Stimulated activated CD8-positive, alpha-beta memory T cell treated with anti-CD3 and anti-CD28 coated beads, Interleukin-4, amount 100 ng/mL, for 1 hour (primary cell): ENCODE results near the gene ZNF750.

Source experiments
- DNase-seq, 2 donors: peaks; one replicate each; pipeline ENCODE4 v3.0.0-alpha.2; 2020; ENCODE audit warnings: low read depth in 2 of 2, low spot score in 1 of 2

The ZNF750 gene

DNA sequence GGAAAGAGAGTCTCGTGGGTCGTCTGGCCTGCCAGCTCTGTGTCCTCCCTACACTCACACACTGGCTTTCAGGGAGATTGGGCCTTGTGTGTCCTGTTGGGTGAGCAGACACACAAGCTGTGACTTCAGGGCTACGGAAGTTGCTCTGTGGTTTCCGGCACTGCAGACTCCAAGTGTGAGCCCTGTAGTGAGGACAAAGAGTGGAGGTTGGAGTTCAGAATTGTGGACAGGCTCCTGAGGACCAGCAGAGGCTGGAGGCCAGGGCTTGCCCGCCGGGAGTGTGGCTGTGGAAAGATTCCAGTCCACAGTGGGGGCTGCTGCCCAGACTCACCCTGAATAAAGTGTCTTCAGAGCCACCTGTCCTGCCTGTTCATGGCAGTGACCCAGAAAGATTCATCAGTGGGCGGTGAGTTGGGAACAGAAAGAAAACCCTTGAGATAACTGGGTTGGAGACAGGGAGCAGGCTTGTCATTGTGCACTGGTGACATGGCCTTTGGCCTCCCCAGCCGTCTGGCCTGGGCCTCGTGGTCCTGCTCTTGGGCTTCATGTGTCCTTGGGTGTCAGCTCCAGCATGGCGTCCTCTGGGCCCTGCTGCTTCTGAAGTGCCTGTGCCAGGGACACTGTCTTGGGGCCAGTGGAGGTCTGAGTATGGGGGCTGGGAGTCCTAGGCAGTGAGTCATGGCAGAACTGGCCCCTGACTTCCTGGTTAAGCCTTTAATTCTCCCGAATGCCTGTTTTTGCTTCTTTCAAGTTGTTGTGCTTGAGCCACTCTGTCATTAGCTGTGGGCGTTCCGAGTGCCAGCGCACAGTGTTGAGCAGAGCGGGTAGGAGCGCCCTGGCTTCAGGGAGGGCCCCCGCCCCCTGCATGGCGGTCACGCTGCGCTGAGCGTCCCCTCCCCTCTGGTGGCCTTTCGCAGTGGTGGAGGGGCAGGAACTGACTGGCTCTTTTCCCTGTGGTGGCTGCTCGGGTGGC, 19.9 kb upstream of the ZNF750 start:
- DNase-seq: no peak

DNA sequence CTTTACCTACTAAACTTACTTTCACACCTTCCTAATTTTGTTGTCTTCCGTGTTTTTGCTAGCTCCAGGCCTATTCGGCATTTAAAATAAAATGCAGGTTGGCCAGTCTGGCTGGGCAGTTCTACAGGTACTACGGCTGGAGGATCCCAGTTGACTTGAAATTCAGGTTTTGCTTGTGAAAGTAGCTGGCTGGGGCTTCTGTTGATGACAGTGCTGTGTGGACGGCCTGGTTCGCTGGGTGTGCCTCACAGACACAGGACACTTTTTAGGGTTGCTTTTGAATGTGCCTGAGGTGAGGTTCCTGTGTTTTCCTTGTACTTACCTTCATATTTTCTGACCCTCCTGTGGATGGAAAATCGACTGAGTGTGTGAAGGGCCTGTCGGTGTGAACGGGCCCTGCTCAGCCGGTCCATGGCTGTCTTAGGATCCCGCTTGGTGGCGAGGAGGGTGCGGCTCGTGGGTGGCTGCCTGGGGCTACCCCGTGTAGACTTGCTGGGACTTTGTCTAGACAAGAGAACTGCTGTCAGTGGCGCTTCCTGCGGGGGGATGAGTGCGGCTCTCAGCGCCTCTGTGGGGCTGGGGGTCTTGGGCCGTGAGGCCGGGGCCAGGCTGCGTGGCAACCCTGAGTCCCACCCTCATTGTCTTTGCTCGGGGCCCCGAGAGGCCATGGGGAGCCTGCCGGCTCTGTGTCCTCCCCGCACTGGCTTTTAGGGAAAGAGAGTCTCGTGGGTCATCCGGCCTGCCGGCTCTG, 18.7 kb upstream of the ZNF750 start:
- no peak for DNase-seq

DNA sequence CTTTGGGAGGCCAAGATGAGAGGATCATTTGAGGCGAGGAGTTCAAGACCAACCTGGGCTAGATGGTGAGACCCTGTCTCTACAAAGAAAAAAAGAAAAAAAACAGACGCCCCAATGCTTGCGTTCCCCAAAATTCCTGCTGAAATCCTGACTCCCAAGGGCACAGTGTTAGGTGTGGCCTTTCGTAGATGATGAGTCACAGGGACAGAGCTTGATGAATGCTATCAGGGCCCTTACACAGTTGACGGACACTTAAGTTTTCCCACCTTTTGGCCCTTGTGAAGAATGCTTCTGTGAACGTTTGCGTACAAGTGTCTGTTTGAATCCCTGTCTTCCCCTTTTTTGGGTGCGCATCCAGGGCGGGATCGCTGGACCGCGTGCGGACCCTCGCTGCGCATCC, 16.5 kb upstream of the ZNF750 start:
- DNase-seq: no peak

DNA sequence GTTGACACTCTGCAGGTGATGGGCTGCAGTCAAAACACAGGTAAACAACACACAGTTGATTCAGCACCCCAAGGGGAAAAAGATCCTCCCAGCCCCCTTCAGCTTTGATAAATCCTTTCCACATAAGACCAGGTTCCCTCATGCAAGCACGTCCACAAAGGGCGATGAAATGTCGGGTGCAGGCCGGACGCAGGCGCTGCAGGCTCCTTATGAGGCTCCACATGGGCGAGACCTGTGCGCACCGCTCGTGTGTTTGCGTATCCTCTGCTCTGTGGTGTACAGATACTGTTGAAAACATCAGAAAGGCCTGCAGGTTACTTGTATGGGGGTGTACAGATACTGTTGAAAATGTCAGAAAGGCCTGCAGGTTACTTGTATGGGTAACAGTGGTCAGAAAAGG, 14.4 kb upstream of the ZNF750 start:
- DNase-seq: no peak

DNA sequence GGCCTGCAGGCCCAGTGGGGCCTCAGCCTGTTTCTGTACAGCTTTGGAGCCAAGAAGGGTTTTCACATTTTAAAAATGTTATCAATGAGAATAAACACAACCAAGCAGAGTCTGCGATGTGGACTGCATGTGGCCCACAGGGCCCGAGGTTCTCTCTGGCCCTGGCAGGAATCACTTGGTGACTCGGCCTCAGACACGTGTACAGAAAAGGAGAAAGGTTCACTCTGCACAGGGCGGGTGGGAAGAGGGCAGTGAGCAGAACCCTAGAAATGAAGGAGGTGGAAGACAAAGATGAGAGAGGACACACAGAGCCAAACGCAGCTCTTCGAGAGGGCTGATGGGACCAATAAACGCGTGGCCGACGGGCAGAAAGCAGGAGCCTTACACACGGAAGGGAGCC, 11.6 kb upstream of the ZNF750 start:
- no peak for DNase-seq

DNA sequence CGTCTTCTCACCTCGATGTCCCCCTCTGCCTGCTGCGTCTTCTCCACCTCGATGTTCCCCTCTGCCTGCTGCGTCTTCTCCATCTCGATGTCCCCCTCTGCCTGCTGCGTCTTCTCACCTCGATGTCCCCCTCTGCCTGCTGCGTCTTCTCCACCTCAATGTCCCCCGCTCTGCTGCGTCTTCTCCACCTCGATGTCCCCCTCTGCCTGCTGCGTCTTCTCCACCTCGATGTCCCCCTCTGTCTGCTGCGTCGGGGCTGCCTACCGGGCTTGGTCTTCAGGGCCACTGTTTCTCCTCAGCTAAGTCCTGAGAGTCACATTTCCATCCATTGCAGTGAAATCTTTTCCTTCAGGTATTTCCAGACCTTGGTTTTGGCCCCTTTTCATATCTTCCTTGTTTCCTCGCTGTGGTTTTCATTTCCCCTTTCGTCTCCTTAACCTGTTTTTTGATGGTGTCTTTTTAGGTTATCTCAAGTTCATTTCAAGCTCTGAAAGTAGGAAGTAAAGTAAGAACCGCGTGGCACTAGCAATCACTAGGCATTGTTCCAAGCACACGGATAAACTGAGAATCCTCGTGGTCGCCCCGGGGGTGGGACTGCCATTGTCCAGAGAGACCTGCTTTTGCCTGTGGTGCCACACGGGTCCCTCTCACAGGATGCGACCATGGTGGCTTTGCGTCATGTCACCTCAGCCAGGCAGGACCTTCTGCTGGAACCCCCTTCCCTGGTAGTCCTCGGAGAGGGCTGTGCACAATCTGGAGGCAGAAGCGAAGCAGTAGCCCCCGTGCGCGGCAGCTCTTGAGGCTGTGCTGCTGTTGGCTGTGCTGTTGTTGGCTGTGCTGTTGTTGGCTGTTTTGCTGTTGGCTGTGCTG, 9.5 kb upstream of the ZNF750 start:
- no peak for DNase-seq

DNA sequence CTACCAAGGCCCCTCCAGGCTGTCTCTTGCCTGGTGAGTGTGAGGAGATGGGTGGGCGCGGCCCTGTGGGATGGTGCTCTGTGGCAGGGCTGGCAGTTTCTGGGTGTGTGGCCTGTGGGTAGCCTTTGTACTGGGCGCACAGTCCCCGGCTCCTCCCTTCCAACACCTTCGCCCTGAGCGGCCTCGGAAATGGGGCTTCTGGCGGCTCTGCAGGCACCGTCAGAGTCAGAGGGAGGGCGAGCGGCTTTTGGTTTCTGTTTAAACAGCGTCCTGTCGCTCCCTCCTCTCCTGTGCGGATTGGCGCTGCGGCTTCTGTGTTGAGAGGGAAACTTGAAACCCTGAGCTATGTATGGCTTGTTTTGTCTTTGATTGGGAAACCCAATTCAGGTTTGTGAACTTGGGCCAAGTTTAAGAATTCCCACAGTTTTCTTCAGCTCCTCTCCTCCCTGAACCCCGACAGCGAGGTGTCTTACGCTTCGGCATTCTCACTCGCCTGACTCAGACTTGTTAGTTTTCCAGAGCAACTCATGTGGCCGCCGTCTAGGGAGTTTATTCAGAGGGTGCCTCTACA, 8.3 kb upstream of the ZNF750 start:
- no peak for DNase-seq

DNA sequence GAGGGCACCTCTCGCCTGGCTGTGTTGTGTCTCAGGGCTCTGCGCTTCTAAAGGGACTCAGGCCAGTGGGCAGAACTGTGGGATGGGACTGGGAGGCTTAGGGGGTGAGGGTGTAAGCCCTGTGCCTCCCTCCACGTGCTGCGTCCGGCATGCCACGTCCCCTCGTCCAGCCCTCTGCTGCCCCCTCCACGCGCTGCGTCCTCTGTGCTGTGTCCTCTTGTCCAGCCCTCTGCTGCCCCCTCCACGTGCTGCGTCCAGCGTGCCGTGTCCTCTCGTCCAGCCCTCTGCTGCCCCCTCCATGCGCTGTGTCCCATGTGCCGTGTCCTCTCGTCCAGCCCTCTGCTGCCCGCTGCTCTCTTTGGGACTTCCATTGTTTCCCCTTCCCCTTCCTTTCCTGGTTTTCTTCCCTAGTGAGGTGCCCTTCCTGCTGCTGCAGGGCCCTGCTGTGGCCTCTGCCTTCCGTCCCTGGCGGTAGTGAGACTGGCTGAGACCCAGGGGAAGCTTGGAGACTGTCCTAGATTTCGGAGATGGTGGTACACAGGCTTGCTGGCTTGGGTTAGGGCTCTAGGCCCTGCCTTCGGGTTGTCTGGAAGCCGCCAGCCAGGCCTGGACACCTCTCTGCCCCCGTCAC, 6.4 kb upstream of the ZNF750 start:
- DNase-seq: no peak

DNA sequence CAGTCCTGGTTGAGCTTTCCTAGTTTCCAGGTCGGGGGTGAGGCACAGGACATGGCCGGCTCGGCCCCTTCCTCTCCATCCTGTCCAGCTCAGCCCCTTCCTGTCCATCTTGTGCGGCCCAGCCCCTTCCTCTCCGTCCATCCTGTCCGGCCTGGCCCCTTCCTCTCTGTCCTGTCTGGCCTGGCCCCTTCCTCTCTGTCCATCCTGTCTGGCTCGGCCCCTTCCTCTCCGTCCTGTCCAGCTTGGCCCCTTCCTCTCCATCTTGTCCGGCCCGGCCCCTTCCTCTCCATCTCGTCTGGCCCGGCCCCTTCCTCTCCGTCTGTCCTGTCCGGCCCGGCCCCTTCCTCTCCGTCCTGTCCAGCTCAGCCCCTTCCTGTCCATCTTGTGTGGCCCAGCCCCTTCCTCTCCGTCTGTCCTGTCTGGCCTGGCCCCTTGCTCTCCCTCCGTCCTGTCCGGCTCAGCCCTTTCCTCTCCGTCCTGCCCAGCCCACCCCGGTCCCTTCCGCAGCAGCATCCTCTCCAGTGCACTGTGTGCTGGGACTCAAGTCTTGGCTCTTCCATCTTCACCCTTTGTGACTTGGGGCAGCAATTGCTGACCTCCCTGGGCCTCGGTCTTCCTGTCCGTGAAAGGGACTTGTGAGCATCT, 5.5 kb upstream of the ZNF750 start:
- DNase-seq: no peak

DNA sequence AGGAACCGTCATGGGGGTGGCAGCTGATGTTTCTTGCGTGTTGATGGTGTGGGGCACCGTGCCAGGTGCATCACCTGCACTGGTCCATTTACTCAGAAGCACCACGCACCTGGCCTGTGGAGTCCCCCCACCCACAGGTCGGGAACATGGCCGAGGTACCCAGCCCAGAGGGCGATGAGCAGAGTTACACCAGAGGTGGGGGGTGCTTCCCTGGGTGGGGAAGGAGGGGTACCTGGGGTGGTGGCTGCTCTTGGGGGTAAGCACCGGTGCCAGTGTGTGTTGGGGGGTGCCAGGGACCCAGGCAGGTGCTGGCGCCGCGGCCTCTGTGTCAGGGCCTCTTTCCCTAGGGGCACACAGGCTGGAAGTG, 5.0 kb upstream of the ZNF750 start:
- DNase-seq: no peak

DNA sequence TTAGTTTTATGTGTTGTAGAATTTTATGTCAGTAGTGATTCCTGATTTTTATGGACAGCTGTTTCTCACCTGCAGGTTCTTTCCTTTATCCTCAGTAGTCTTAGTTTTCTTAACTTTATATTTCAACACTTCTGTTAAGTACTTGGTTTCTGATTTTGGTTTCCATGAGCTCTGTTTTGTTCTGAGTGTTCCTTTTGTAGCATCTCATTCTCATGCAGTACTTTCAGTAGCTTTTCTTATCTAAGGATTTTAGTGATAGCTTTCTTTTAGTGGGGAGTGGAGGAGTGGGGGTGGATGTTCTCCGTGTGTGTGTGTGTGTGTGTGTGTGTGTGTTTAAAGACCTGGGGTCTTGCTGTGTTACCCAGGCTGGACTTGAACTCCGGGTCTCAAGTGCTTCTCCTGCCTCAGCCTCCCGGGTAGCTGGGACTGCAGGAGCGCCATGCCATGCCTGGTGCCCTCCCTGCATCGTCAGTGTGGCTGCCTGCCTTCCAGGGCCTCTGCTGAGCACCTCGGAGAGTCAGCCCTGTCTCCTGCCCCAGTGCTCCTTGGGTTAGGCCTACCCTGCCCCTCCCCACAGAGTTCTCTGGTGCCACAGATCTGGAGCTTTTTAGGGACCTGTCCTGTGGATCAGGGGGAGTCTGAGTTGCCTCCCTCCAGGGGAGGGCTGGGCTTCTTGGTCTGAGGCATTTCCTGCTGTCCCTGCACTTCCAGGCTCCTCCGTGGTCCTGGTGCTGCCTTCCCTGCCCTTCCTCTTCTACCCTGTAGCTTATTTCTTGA, 4.3 kb upstream of the ZNF750 start:
- DNase-seq: no peak

DNA sequence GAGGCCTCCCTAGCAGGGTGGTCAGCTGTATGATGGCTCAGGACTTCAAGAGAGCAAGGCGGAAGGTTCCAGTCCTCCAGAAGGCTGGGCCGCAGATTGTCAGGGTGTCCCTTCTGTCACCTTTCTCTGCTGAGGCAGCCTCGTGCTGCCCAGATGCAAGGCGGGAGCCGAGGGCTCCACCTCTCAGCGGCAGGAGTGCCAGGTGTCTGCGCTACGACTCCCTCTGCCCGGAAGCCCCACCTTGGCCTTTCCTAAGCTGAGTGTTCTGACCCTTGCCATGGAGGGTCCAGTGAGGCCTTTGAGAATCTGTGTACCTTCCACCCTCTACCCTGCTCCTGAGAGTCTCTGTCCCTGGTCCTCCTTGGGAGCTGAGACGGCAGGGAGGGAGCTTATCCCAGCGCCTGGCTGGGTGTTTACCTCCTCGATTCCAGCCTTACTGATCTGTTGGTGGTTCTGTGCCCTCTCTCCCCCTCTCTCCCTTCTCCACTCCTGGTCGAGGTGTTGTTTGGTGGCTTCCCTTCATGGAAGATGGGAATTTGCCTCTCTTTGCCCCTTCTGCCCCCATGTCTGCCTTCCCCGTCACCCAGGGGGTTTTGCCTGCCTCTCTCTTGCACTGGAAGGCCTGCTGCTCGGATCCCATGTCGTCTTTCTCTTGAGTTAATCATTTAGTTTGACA, 2.2 kb upstream of the ZNF750 start:
- no peak for DNase-seq

DNA sequence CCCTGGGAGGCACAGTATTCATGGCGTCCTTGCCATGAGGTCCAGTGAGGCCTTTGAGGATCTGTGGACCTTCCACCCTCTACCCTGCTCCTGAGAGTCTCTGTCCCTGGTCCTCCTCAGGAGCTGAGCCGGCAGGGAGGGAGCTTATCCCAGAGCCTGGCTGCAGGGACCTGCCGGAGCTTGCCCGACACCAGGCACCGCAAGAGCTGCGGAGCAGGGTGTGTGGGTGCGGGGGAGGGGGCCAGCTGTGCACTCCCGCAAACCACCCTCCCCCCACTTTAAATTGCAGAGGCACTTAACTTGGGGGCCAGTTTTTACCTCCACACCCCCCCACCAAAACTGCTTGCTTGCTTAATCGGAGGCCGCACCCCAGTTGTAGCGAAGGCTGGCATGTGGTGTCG, 609 bp upstream of the ZNF750 start:
- no peak for DNase-seq

DNA sequence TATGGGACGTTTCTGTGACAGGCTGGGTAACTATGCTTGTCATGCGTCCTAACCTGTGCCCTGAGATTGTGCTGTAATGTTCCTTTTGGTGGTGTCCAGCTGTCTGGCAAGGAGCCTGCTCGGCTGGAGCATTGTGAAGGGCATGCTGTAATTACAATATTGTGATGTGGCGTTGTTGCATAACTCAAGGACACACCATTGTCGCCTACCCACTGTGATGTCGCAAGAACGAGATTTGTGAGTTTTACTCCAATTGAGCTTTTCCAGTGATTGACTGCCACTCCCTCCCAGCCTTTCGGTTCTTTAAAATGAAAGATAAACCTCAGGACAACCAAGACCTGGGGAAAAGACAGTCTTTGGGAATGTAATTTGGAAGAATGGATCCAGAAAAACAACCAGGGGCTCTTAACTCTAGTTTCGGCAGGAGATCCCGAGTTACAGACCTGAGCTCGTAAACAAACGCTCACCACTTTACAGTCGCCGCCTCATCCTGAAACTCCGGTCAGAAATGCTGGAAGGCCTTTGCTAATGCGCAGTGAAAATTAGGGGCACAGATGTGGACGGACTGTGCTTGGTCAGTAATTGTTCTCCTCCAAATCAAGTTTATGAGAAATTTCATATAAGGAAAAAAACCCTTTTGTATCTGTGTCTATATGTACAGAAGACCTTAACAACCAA, 1.3 kb downstream of the ZNF750 start:
- DNase-seq: no peak

DNA sequence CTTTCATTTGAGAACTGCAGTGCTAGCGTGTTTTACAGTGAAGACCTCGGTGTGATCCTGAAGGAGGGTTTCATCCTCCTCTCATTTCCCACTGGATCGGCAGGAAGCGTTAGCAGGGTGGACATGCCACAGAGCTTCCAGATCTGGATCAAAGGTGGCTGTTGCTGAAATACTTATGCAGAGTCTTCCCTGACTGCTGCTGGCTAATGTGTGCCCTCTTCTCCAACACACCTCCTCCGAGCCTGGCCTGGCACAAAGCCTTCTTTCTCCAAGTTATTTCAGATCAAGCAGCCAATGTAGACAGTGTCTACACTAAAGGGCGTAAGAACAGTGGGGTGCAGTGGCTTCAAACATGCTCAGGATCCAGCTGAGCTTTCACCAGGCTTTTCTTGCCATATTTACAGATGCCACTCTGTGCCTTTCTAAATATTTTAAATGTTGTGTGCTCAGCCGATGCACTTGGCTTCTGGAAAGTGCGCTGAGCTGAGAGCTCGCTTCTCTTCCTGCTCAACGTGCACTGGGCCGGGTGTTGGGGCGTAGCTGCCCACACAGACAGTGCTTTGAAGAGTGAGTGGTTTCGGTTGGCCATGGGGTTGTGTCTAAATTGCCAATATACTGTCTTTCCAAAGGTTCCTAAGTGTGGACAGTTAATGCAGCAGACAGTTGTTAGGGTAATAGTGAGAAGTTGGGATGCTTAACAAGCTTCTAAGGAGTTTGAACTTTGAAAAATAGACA, 2.1 kb downstream of the ZNF750 start:
- no peak for DNase-seq

DNA sequence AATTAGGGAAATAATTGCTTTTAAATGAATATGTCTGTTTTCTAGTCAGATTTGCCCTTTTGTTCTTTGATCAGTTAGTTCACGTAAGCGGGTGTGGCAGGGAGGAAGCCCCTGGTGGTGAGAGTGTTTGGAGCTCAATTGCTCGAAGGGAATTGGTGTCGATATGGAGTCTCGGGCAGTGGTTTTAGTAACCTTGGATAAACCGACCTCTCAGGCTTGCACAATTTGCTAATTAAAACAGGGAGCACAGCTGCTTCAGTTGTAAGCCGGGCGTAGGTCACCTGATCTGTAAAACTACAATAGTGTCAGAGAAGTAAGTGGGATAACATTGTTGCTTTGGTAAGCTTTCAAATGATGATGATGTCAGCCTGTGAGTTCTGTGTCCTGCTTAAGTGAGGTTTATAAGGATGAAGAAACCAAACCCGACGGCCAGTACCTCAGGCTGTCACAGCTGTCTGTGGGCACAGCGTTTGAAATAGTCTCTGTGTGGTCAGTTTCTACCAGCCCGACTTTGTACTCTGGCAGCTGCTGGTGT, 2.9 kb downstream of the ZNF750 start:
- DNase-seq: no peak

DNA sequence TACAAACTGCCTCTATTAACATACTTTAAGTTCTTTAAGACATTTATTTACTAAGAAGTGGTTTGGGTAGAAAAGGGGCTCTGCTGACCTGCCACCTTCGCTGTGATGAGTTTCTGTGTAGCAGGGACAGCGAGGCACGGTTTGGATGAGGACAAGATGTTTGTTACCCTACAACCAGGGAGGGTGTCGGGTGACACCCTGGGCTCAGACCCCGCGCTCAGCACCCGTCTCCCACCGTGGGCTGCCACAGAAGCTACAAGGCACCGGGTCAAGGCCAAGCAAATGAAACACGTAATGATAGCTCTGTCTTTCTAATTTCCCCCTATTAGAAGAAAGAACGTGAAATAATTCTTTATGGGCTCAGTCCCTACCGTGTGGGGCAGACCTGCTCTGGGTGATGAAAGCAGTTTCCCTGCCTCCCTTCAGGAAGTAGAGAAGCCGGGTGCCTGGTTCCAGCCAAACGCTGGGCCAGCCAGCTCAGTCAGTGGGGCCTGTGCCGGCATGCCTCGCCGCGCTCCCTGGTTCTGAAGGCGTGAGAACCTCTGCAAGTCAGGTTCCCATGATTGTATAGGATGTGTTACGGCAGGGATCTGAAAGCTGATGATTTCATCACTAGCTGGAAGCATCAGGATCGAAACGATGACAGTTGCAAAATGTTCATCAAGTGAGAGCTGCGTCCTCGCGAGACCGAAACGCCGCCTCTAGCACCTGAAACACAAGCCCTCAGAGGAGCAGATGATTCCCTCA, 3.9 kb downstream of the ZNF750 start:
- no peak for DNase-seq
